HT-29 (cell line): ENCODE measurements around the gene ZFTA. TPM values are rescaled to one million over a fixed set of nuclear protein-coding genes. Genes with fewer than 3 reads are reported as not detected.
"Not testable (repeated sequence)": the region's sequence is repeated elsewhere in the genome, so short reads cannot be mapped to it uniquely, and the experiment has no call there.

Experiments used
- DNase-seq: peaks from one replicate; pipeline ENCODE4 v3.0.0-alpha.2; 2015; ENCODE audit warnings: low spot score
- total RNA-seq: library from RNA; depleted of rRNA; stranded (reverse); fragments of >200 nt; shearing (Covaris generic); gene quantifications from 2 replicates; pipeline ENCODE4 v1.2.3, GENCODE V29; 2014

The ZFTA gene
- total RNA-seq, 1 experiment from 2014 or later = 35.2 TPM

GRCh38 chr11:63779039-63779438 is 10.5 kb upstream of the ZFTA start:
- no peak for DNase-seq

GRCh38 chr11:63775191-63775590 is 6.6 kb upstream of the ZFTA start:
- DNase-seq = no peak

- not testable (repeated sequence) for DNase-seq
Observed at GRCh38 chr11:63771741-63772318, 3.3 kb upstream of the ZFTA start.

- no peak for DNase-seq
Observed at GRCh38 chr11:63770763-63771162, 2.2 kb upstream of the ZFTA start.

- no peak for DNase-seq
Observed at GRCh38 chr11:63769714-63770455, 1.3 kb upstream of the ZFTA start.

GRCh38 chr11:63769042-63769713 is 603 bp upstream of the ZFTA start:
- no peak for DNase-seq

- no peak for DNase-seq
Observed at GRCh38 chr11:63767565-63768236, 874 bp downstream of the ZFTA start.

GRCh38 chr11:63767267-63767564 is 1.4 kb downstream of the ZFTA start:
- peak; percentile 75 for DNase-seq

- DNase-seq = no peak
Observed at GRCh38 chr11:63766531-63767235, 1.9 kb downstream of the ZFTA start.

GRCh38 chr11:63765688-63766241 is 2.8 kb downstream of the ZFTA start:
- DNase-seq = no peak

- DNase-seq = peak; percentile 88
Observed at GRCh38 chr11:63764679-63765647, 3.6 kb downstream of the ZFTA start.

- DNase-seq = no peak
Observed at GRCh38 chr11:63764340-63764678, 4.3 kb downstream of the ZFTA start.

- peak; percentile 76 for DNase-seq
Observed at GRCh38 chr11:63763496-63764339, 4.9 kb downstream of the ZFTA start.

- peak; percentile 80 for DNase-seq
Observed at GRCh38 chr11:63762654-63763495, 5.7 kb downstream of the ZFTA start.

- DNase-seq = peak; percentile 46
Observed at GRCh38 chr11:63761931-63762653, 6.5 kb downstream of the ZFTA start.

- no peak for DNase-seq
Observed at GRCh38 chr11:63761188-63761587, 7.4 kb downstream of the ZFTA start.

GRCh38 chr11:63760487-63761079 is 8.0 kb downstream of the ZFTA start:
- no peak for DNase-seq
